ENCODE results near the gene CNTN2. TPM values are rescaled to one million over a fixed set of nuclear protein-coding genes. Genes with fewer than 3 reads are reported as not detected.

CNTN2 gene
- total and polyA plus RNA-seq, 2 of the 4 experiments (the other 2 are of a cell fraction), result not detected

DNA sequence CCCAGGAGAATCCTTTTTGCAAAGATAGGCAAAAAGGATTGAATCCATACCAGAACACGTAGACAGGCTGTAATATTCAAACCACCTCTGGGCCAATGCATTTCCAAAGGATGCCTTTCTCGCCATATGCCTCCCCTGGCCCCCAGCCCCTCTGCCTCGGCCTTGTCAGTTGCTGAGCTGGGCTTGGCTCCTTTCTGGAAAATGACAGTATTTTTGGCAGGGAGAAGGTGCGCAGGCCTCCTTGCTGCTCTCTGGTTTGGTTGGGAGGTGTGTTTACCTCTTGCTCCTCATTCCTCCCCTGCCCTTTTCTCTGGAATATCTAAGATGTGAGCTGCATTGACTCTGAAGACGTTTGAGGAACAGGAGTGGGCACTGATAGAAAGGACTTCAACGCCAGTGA, 26.0 kb upstream of the CNTN2 start:
- Histone ChIP-seq H3K4me1 (ENCODE audit: control insufficient read depth, insufficient read depth, low read length) (no peaks in the 10 kb centered on the region), H3K4me3 (ENCODE audit: insufficient read depth, low read depth, low read length) (no peak overlapping the region), H3K23ac (ENCODE audit: low read depth, low read length) (no peak overlapping the region), H3K9me3 (ENCODE audit: control insufficient read depth, insufficient read depth, low read length) (no peaks in the 10 kb centered on the region), H3K4me2 (ENCODE audit: low read depth, low read length) (no peak overlapping the region), H2BK20ac (ENCODE audit: low read depth, low read length) (no peak overlapping the region), H3K9ac (ENCODE audit: low read depth, low read length) (no peak overlapping the region), H4K5ac (ENCODE audit: low read depth, low read length) (no peak overlapping the region), H3K14ac (replicated peaks; ENCODE audit: low read depth, low read length) (no peak overlapping the region), H2AK5ac (ENCODE audit: low read depth, low read length) (no peak overlapping the region), H4K91ac (ENCODE audit: insufficient read depth, low read depth, low read length) (no peak overlapping the region), H2BK15ac (ENCODE audit: low read depth, low read length) (no peak overlapping the region), H4K8ac (ENCODE audit: low read depth in 2 of 2, low read length in 2 of 2) (no peak overlapping the region), H3K27me3 (ENCODE audit: control insufficient read depth, insufficient read depth, low read length) (peaks cover 58% of the 10 kb centered on the region), H3K36me3 (ENCODE audit: control insufficient read depth, insufficient read depth, low read length) (no peaks in the 10 kb centered on the region), H2BK5ac (ENCODE audit: low read depth, low read length, poor library complexity, severe bottlenecking) (no peak overlapping the region), H3K9me1 (ENCODE audit: insufficient read depth, low read length) (no peaks in the 10 kb centered on the region), H3K79me1 (ENCODE audit: low read depth in 1 of 2, low read length in 2 of 2) (no peaks in the 10 kb centered on the region), H2AFZ (replicated peaks; ENCODE audit: low read length, poor library complexity) (no peak overlapping the region), H2AK9ac (replicated peaks; ENCODE audit: low read depth, low read length, poor library complexity) (no peak overlapping the region), H3K18ac (ENCODE audit: low read depth, low read length) (no peak overlapping the region), H3K56ac (ENCODE audit: extremely low read depth, insufficient read depth, low read length) (no peak overlapping the region), H3K4ac (ENCODE audit: low read depth, low read length) (no peak overlapping the region), H2BK120ac (ENCODE audit: low read depth, low read length) (no peak overlapping the region), H3K27ac (ENCODE audit: insufficient read depth, low read length) (no peak overlapping the region), H4K20me1 (ENCODE audit: insufficient read depth, low read length) (no peaks in the 10 kb centered on the region)
- POLR2A ChIA-PET (ENCODE audit: unreplicated experiment), result no interaction called here
- CTCF ChIA-PET, result no interaction called here
- ATAC-seq (ENCODE audit: low read depth) (no peak), DNase-seq (no peak)
- no TSS peak for BruUV-seq (replicated peaks)
- 60% methylated on average over 1 of the region's 6 CpGs; no CpG with 5 or more reads in 1 of the 2 experiments for whole genome bisulfite sequencing, 2 experiments (ENCODE audit: extremely low coverage in 2 of 2, insufficient read length in 1 of 2)
- in situ Hi-C loops (cut with MboI; ENCODE audit: low sequenced_read_pairs) (no loop called here), dilution Hi-C loops (cut with HindIII; ENCODE audit: low sequenced_read_pairs, unreplicated experiment) (no loop called here), intact Hi-C loops (cut with micrococcal nuclease) (no loop called here)
- TF ChIP-seq RFX5 (IDR thresholded peaks at IDR 0.05; ENCODE audit: low read depth, low read length), result no peak
- no peak for TF ChIP-seq CHD1 (IDR thresholded peaks at IDR 0.05; ENCODE audit: low read depth, low read length)
- TF ChIP-seq MAZ (IDR thresholded peaks at IDR 0.05; ENCODE audit: borderline replicate concordance, low read depth, low read length), result no peak
- no peak for TF ChIP-seq SMC3 (IDR thresholded peaks at IDR 0.05; ENCODE audit: low read depth, low read length)
- TF ChIP-seq CTCF (conservative IDR thresholded peaks at IDR 0.05; ENCODE audit: low read depth, low read length), result no peak
- no peak for TF ChIP-seq MXI1 (IDR thresholded peaks at IDR 0.05; ENCODE audit: borderline replicate concordance, low read depth, low read length)
- no peak for TF ChIP-seq RAD21 (IDR thresholded peaks at IDR 0.05; ENCODE audit: low read length)
